AG20443 (cell line): Measurements from ENCODE around the gene NUTM2G.
"Not testable (repeated sequence)": the region's sequence is repeated elsewhere in the genome, so short reads cannot be mapped to it uniquely, and the experiment has no call there.

ENCODE experiments used
- DNase-seq: peaks from one replicate; pipeline ENCODE4 v3.0.0; 2012; ENCODE audit warnings: low spot score, mixed read lengths

NUTM2G gene

DNA sequence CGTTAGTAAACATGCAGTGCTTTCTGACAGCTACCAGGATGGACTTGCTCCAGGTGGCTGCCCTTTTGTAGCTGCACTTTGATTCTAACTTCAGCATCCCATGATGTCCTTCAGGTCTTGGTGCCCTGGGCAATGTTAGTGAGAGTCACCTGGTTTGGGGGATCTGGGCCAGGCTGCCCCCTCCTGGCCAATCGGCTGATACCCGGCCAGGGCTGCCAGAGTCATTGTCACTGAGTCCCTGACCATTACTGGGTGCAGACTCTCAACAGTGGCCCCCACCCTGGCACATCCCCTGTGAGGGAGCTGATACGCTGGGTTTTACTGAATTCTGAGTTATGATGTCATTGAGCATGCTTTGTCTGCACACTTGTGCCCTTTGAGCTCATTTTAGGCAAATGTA lies 13.5 kb downstream of the NUTM2G start:
- not testable (repeated sequence) for DNase-seq

DNA sequence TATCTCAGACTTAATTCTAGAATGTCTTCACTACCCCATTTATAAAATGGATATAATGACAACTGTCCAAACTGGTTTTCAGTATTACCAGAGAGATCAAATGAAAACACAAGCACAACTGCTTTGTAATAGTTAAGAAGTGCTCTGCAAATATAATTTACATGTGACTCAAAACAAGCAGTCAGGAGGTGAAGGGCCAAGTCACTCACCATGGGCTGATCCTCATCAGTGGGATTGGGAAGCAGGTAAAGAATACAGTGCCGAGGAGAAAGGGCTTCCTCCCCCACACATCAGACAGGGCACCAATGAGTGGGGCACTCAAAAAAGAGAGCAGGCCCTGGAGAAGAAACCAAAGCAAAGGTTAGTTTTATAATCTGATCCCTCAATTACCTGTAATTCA lies 20.7 kb downstream of the NUTM2G start:
- DNase-seq: not testable (repeated sequence)

DNA sequence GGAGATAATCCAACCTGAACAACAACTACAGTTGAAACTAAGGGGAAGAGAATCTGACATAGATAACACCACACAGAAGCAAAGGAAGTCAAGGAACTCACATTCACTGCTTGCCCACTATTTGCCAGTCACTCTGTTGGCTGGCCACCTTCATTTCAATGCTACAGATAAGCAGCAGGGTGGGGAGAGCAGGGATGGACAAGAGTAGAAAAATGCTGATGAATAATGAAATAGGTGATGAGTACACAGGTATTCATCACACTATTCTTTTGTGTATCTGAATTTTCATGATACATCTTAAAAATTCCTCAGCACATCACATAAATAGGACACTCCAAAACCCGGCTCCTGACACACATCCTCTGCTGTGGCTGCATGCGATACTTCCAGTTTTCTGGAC lies 21.9 kb downstream of the NUTM2G start:
- not testable (repeated sequence) for DNase-seq

DNA sequence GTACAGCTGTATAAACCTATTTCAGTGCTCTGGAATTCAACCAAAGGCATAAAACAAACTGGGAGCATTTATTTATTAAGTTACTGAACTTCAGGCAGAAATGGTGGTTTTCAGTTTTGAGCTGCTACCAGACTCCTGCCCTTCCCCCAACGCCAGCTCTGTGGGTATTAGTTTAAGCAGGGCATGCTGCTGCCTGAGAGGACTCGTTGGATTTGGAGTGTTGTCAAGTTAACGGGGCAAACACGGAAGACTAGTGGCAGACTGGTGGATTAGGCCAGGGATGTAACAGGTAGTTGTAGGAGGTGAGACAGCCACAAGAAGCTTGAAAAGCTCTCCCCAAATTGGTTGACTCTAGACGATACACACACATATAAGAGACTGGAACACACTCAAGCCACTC lies 38.9 kb downstream of the NUTM2G start:
- not testable (repeated sequence) for DNase-seq

DNA sequence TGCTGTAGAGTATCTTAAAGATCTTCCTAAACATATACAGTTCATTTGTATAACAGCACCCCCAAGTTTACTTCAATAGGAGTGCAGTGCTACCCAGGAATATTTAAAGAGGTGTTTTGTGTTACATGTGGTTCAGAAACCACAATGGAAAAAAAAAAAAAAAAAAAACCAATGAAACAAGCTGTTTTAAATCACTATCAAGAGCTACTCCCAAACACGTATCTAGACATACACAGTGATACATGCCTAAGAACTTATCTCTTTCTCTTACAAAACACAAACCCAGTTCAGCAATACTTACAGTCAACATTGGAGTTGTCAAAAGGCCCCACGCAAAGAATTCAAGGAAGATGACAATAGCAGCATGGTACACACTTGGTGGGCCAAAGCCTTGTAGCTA lies 43.9 kb downstream of the NUTM2G start:
- not testable (repeated sequence) for DNase-seq

DNA sequence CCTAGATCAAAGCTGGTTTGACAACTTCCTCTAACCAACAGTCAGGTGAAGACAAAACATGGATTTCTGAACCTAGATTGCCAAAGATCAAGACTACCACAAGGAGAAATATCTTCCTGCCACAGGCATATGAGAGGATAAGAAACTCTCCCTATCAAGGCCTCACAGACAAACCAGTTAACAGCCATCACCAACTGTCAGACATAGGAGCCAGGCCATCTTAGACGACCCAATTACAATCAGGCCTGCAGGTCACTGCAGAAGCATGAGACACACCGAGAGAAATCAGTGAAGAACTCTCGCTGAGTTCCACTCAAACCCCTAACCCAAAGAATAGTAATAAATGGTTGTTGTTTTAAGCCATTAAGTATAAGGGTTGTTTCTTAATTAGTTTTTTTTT lies 45.4 kb downstream of the NUTM2G start:
- DNase-seq: not testable (repeated sequence)

DNA sequence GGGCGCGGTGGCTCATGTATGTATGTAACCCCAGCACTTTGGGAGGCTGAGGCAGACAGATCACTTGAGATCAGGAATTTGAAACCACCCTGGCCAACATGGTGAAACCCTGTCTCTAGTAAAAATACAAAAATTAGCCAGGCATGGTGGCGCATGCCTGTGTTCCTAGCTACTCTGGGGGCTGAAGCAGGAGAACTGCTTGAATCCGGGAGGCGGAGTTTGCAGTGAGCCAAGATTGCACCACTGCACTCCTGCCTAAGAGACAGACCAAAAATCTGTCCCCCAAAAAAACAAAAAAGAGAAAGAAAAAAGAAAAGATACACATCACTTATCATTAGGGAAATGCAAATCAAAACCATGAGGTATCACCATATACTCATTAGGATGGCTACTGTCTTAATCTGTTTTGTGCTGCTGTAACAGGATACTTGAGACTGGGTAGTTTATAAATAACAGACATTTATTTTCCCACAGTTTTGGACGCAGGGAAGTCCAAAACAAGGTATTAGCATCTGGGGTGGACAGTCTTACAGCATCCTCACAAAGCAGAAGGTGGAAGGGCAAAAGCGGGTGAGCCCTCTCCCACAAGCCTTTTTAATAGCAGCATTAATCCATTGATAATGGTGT lies 55.0 kb downstream of the NUTM2G start:
- DNase-seq: not testable (repeated sequence)

DNA sequence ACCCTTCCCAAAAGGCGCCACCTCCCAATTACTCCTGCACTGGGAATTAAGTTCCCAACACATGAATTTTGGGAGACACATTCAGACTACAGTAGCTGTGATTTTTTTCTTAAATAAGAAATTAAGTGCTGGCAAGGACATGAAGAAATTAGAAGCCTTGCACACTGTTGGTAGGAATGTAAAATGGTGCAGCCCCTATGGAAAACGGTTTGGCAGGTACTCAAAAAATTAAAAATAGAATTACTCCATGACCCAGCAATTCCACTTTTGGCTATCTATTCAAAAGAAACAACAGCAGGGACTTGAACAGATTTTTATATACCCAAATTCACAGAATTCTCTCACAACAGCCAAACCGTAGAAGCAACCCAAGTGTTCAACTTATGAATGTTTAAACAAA lies 55.5 kb downstream of the NUTM2G start:
- DNase-seq: not testable (repeated sequence)

DNA sequence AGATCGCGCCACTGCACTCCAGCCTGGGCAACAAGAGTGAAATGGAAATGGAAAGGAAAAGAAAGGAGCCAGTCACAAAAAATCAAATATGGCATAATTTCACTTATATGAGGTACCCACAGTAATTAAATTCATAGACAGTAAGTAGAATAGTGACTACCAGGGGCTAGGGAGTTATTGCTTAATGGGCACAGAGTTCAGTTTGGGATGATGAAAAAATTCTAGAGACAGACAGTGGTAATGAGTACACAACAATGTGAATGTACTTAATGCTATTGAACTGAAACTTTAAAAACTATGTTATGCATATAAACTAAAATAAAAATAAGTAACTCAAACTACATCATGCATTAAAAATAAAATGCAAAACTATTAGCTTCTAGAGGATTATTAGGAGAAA lies 56.2 kb downstream of the NUTM2G start:
- not testable (repeated sequence) for DNase-seq
